GM19328 (cell line): ENCODE measurements around the gene BCL11B.

Source experiments
- ATAC-seq: cut with Tn5 transposase; IDR thresholded peaks from one replicate; pipeline ENCODE4 v1.9.1; 2021; ENCODE audit warnings: mild to moderate bottlenecking, moderate library complexity; ENCODE audit not compliant: unreplicated experiment

Gene BCL11B

GRCh38 chr14:99271951-99272631 is at the start of gene BCL11B:
Gene BCL11B, minus strand, starts transcription at chr14:99272197. Its CDS starts 979 bp downstream, at chr14:99271218.
- peak; percentile 81 for ATAC-seq

GRCh38 chr14:99321236-99321925 is 49.4 kb upstream of the BCL11B start:
- no peak for ATAC-seq

- ATAC-seq: no peak
Observed at GRCh38 chr14:99320621-99321235, 48.7 kb upstream of the BCL11B start.

GRCh38 chr14:99320105-99320572 is 48.1 kb upstream of the BCL11B start:
- peak; percentile 56 for ATAC-seq

GRCh38 chr14:99318959-99319295 is 46.9 kb upstream of the BCL11B start:
- no peak for ATAC-seq

- ATAC-seq: no peak
Observed at GRCh38 chr14:99318091-99318958, 46.3 kb upstream of the BCL11B start.

GRCh38 chr14:99317231-99318090 is 45.5 kb upstream of the BCL11B start:
- no peak for ATAC-seq

GRCh38 chr14:99316281-99317163 is 44.5 kb upstream of the BCL11B start:
- no peak for ATAC-seq

- no peak for ATAC-seq
Observed at GRCh38 chr14:99315197-99315596, 43.2 kb upstream of the BCL11B start.

- ATAC-seq: no peak
Observed at GRCh38 chr14:99314623-99315022, 42.6 kb upstream of the BCL11B start.

GRCh38 chr14:99313234-99313633 is 41.2 kb upstream of the BCL11B start:
- ATAC-seq: no peak

GRCh38 chr14:99312106-99312505 is 40.1 kb upstream of the BCL11B start:
- no peak for ATAC-seq

GRCh38 chr14:99309220-99309766 is 37.3 kb upstream of the BCL11B start:
- no peak for ATAC-seq

GRCh38 chr14:99304208-99304607 is 32.2 kb upstream of the BCL11B start:
- no peak for ATAC-seq

GRCh38 chr14:99300190-99300589 is 28.2 kb upstream of the BCL11B start:
- no peak for ATAC-seq

- ATAC-seq: no peak
Observed at GRCh38 chr14:99296517-99296916, 24.5 kb upstream of the BCL11B start.

GRCh38 chr14:99289394-99290189 is 17.6 kb upstream of the BCL11B start:
- no peak for ATAC-seq

GRCh38 chr14:99288948-99289347 is 17.0 kb upstream of the BCL11B start:
- ATAC-seq: no peak
